ENCODE results near the gene ADPRHL1.

ADPRHL1 gene

GRCh38 chr13:113452942-113453901 is at the start of gene ADPRHL1:
Gene ADPRHL1, minus strand, starts transcription at chr13:113453488. Its CDS starts 51 bp downstream, at chr13:113453437.
- no peak for DNase-seq

DNA sequence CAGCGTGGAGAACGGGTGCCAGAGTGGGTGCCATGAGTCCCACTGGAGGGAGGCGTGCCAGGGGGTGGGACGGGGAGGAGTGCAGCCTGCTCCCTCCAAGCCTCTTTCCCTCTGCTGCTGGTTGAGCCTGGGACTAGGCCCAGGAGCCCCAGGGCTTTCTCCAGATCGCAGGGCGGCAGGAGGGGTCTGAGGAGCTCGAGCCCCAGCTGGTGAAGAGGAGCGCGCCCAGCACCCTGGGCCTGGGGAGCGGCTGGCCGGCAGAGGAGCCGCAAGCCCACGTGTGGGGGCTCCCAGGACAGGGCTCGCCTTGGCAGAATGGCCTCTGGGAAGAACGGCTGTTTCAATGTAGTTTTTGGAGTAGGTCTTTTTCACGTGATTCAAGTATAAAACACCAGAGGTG is 49.4 kb upstream of the ADPRHL1 start:
- DNase-seq = no peak

DNA sequence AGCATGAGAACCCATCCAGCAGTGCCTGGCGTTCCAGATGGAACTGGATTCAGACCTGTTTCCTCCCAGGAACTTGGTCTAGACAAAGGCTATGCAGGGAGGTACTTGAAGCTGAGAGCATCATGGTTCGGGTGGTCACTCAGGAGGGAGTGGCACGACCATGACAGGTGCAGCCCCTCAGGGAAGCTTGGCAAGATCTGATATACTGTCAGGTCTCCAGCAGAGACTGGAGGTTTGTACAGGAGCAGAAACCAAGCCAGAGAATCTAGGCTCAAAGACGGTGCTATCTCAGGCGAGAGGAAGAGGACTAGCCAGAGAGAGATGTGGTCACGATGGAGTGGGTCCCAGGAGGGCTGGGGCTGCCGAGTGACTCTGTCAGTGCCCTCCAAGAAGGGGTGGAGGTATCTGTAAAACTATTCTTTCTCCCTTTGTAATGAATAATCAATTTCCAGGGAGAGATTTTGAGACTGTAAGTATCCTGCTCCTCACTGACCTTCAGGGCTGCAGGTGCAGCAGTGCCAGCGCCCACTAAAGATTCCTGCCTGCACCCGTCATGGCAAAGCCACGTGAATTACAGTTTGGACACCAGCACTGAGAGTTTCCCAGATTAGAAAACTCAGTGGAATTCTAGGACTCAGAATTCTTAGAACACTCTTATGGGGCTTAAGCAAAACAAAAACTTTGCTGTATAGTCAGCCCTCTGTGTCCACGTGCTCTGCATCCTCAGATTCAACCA is 47.4 kb upstream of the ADPRHL1 start:
- no peak for DNase-seq

DNA sequence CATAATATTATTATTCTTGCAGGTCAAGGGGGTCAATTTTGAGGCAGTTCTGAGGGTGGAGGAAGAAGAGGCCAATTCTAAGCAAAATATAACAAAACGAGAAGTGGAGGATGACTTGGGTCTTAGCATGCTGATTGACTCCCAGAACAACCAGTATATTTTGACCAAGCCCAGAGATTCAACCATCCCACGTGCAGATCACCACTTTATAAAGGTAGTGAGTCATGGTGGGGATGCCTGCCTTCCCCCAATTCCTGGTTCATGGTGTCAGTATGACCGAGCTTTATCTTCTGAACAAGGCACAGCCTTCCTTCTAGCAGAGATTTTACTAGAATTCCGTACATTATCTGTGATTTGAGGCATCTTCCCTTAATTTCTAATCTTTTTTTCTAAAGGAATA is 46.6 kb upstream of the ADPRHL1 start:
- DNase-seq = no peak

GRCh38 chr13:113498905-113499304 is 45.6 kb upstream of the ADPRHL1 start:
- DNase-seq = no peak

GRCh38 chr13:113497217-113497616 is 43.9 kb upstream of the ADPRHL1 start:
- DNase-seq = no peak

- no peak for DNase-seq
Measured at GRCh38 chr13:113495494-113496210, 42.4 kb upstream of the ADPRHL1 start.

- peak; percentile 54 for DNase-seq
Measured at GRCh38 chr13:113493315-113493951, 40.1 kb upstream of the ADPRHL1 start.

- DNase-seq = no peak
Measured at GRCh38 chr13:113491982-113492381, 38.7 kb upstream of the ADPRHL1 start.

GRCh38 chr13:113491418-113491883 is 38.2 kb upstream of the ADPRHL1 start:
- no peak for DNase-seq

DNA sequence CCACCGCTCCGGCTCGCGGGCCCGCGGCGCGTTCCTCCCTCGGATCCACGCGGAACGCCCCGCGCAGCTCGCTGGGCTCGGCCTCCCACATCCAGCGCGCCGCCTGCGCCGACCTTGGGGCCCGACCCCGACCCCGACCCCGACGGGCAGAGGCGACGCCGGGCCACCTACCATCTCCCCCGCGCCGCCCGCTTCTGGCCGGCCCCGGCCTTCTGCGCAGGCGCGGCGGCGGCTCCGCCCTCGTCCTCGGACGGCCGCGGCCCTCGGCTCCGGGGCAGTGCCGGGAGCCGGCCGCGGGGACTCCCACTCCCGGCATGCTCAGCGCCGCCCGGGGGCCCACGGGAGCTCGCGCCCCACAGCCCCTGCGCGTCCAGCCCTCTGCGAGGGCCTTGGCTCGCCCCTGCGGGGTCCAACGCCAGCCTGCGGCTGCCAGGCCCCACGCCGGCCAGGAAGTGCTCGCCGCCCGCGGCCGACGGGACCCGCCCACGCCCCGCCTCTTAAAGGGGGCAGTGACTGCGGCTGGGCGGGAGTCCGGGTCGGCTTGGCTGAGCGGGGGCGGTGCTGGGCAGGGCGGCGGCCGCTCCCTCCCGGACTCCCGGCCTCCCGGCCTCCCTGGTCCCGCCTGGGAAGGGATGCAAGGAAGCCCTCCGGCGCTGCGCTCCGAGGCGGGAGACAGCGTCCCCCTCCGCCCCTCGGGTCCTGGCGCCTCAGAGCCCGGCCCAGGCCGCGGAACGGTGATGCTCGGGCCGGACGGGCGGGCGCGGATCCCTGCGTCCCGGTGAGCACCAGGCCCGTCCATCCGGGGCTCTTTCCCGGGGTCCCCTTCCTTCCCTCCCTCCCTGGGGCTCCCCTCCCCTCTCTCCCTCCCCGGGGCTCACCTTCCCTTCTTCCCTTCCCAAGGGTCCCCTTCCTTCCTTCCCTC is 37.5 kb upstream of the ADPRHL1 start, which contains the start of gene DCUN1D2:
TSS of gene DCUN1D2 (minus strand) at position 216 of the 922 bp plus-strand sequence. CDS start at position 174, 42 bp downstream.
- peak; percentile 75 for DNase-seq

DNA sequence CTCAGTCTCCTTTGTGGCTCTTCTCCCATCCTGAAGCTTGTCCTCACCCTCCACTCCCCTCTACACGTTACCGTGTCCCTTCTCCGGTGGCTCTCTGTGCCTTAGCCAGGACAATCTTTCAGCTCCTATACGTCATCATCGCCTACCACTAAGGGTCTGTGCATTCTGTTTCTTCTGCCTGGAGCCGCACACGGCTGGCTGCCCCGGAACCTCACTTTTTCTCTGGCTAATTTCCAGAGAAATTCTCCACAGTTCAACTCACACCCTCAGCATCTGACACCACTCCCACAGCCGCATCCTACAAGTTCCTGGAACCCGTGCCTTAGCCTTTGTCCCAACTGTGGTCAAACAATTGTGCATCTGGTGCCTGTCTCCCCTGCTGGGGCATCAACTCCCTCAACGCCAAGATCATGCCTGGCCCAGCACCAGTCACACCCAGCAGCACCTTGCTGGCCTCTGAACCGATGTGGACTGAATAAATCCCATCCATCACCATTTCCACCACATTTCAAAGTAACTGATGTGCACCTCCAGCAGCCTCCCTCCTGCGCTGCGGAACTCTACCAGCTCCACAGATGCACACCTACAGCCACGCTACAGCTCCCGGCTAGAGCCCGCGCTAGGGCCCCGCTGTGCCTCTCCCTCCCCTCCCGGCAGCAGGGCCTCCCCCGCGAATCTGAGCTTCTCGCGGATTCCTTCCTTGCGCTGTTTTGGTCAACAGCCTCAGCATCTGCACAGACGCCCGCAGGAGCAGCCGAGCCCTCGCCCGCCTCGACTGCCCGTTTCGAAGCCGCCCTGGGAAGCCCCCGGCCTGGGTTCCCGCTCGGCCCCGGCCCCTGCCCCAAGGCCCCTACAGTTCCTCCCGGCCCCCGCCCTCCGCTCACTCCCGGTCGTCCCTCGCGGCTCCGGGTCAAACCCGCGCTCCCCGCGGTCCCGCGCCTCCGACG is 36.5 kb upstream of the ADPRHL1 start:
- DNase-seq = peak; percentile 11

DNA sequence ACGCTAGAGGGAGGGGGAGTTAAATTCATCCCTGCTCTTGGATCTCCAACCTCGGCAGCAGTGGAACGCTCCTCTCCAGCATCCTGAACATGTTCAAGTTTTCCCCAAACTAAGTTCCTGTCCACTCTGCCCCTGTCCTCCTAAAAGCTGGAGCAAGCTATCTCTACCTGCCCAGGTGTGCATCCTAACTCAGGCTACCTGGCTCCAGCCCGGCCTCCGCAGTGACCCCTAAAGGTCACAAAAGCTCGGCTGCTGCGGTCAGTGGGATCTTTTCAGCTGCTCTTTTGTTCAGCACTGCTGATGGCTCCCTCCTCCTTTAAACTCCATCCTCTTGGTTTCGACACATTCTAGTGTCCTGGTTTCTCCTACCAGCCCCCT is 35.9 kb upstream of the ADPRHL1 start:
- no peak for DNase-seq

DNA sequence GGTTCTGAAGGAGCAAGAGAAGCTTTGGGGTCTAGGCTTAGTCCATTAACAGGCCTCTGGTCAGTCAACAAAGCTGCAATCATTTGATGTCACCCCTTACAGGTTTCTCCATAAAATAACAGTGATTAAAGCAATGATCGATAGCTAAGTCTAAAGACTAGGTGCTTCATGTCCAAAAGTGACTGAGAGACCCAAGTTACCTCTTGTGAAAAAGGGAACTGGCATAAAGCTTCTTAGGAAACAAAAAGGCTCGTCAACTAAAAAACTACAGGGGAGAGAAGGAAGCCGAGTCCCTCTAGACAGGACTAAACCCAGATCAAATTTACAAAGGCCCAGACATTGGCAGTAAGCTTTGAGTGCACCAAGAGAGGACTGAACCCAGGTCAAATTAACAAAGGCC is 35.0 kb upstream of the ADPRHL1 start:
- no peak for DNase-seq

DNA sequence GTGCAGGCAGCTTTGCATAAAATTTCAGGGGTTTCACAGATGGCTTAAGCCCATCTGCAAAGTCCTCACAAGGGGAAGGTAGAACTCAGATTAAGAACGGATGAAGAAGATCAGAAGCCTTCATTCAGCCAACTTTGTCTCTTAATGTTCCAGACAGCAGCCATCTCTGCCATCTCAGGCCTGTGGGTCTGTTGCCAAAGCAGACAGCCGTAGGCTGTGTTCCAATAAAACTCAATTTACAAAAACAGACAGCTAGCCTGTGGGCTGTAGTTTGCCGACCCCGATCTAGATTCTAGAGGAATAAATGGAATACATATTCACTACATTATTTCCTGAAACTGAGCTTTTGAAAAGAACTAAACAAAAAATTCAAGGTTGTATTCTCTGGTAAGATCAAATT is 33.4 kb upstream of the ADPRHL1 start:
- no peak for DNase-seq

DNA sequence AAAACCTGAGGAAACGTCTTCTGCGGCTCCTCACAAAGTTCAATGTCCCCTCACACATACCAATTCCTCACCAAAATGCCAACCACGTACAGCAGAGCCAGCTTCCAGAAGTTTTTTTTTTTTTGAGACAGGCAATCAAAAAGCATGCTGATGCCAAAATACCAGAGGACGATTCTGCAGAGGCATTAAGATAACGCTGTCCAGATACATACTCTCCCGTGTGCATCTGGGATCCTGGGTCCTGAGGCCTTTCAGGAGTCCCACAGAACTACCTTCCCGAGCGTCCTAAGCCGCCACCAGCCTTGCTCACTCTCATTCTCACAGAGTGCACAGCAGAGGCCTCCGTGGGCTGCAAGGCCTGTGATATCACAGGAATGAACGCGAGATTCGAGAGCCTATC is 32.3 kb upstream of the ADPRHL1 start:
- no peak for DNase-seq

- no peak for DNase-seq
Measured at GRCh38 chr13:113483504-113484293, 30.4 kb upstream of the ADPRHL1 start.

- no peak for DNase-seq
Measured at GRCh38 chr13:113483081-113483480, 29.8 kb upstream of the ADPRHL1 start.

DNA sequence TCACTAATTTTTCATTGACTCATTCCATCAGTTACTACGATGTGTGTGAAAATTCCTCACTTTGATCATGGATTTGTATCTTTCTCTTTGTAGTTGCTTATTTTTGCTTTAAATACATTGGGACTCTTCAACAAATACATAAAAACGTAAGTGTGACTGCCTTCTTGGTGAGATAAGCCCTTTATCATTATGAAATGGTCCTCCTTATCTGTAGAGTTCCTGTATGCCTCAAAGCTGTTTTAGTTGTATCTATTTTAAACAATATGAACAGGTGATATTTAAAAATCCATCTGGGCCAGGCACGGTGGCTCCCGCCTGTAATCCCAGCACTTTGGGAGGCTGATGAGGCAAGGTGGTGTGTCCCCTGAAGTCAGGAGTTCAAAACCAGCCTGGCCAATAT is 25.9 kb upstream of the ADPRHL1 start:
- DNase-seq = no peak

All from CD4-positive, alpha-beta T cell treated with Interleukin-4 for 4 hours (primary cell).